Measurements from ENCODE around the gene PRDM11.

PRDM11 gene

DNA sequence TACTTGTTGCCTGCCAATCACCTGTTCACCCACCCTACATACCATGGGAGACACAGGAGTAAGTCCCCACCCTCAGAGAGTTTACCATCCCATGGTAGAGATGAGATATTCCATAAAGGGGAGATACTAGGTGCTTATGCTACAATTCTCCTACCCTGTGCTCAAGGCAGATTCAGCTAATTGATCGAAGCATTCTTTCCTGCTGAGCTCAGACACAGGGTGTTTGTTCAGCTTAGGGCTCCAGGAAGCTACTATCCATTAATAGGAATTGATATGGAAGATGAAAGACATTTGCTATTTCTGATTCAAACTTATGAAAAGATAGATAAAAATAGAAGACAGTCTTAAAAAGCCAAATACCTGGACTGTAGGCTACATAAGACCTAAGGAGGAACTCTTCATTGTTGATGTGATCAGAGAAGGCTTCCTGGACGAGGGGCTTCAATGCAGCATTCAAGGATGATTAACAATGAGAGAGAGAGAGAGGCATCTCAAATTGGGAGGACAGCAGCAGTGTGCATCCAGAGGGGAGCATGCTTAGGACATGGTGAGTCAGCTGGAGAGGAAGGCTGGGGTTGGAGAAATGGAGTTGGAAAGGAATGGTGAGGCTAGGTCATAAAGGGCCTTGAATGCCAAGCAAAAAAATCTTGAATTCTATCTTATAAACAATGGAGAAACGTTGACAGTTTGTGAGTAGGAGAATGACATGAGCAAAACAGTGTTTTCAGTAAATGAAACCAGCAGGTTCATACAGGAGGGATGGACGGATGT, 124.7 kb downstream of the PRDM11 start:
- no peak overlapping the region for H3K4me3 ChIP-seq (ENCODE audit: low read depth, low read length)
- DNase-seq (ENCODE audit: low read depth), result no peak

DNA sequence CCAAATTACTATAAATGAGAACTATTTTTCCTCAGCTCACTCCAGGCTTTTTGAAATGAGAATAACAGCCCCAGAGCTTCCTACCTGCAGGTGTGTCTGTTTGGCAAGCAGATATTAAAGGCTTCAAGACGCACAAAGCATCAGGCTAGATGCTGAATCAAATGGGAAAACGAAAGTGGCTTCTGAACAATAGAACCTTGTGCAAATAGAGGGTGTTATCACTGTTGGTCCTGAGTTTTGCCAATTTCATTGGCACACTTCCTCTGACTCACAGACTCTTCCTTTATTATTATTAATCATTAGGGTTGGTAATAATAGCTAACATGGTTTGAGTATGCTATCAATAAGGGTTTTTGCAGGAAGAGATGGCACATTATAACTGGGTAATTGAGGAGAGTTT, 126.3 kb downstream of the PRDM11 start:
- TF ChIP-seq, protein P1, sequence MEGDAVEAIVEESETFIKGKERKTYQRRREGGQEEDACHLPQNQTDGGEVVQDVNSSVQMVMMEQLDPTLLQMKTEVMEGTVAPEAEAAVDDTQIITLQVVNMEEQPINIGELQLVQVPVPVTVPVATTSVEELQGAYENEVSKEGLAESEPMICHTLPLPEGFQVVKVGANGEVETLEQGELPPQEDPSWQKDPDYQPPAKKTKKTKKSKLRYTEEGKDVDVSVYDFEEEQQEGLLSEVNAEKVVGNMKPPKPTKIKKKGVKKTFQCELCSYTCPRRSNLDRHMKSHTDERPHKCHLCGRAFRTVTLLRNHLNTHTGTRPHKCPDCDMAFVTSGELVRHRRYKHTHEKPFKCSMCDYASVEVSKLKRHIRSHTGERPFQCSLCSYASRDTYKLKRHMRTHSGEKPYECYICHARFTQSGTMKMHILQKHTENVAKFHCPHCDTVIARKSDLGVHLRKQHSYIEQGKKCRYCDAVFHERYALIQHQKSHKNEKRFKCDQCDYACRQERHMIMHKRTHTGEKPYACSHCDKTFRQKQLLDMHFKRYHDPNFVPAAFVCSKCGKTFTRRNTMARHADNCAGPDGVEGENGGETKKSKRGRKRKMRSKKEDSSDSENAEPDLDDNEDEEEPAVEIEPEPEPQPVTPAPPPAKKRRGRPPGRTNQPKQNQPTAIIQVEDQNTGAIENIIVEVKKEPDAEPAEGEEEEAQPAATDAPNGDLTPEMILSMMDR (IDR thresholded peaks at IDR 0.05; ENCODE audit: low read depth, low read length), result no peak
- TF ChIP-seq POLR2A (IDR thresholded peaks at IDR 0.05; ENCODE audit: extremely low read depth, insufficient read length) (no peak), MYC (IDR thresholded peaks at IDR 0.05; ENCODE audit: low read depth, low read length) (no peak)
- TF ChIP-seq, protein P2, sequence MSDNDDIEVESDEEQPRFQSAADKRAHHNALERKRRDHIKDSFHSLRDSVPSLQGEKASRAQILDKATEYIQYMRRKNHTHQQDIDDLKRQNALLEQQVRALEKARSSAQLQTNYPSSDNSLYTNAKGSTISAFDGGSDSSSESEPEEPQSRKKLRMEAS (IDR thresholded peaks at IDR 0.05; ENCODE audit: low read depth, low read length), result no peak
- DNase-seq (ENCODE audit: low read depth), result no peak
- no peak overlapping the region for H3K4me3 ChIP-seq (ENCODE audit: low read depth, low read length)

More for the DNA sequence above, 124.7 kb downstream of the PRDM11 start:
- TF ChIP-seq, protein P1 (IDR thresholded peaks at IDR 0.05; ENCODE audit: low read depth, low read length), result no peak
- TF ChIP-seq POLR2A (IDR thresholded peaks at IDR 0.05; ENCODE audit: extremely low read depth, insufficient read length) (no peak), MYC (IDR thresholded peaks at IDR 0.05; ENCODE audit: low read depth, low read length) (no peak)
- TF ChIP-seq, protein P2 (IDR thresholded peaks at IDR 0.05; ENCODE audit: low read depth, low read length), result no peak

DNA sequence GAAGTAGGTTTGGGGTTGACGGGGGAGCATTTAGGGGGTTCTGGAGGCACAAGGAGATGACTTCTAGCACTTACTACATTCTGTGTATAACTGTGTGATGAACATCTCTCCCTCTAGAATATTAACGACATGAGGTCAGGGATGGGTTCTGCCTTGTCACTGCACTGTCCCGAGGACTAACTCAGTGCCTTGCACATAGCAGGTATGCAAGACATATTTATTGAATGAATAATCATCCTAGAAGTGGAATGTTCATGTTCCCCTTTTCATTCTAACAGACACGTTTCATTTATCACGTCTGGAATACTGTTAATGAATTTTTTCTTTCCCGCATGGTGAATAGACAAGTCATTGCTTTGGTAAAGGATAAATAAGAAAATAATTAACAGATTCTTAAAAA, 127.1 kb downstream of the PRDM11 start:
- DNase-seq (ENCODE audit: low read depth), result no peak
- TF ChIP-seq, protein P2 (IDR thresholded peaks at IDR 0.05; ENCODE audit: low read depth, low read length), result no peak
- TF ChIP-seq, protein P1 (IDR thresholded peaks at IDR 0.05; ENCODE audit: low read depth, low read length), result no peak
- TF ChIP-seq POLR2A (IDR thresholded peaks at IDR 0.05; ENCODE audit: extremely low read depth, insufficient read length) (no peak), MYC (IDR thresholded peaks at IDR 0.05; ENCODE audit: low read depth, low read length) (no peak)
- H3K4me3 ChIP-seq (ENCODE audit: low read depth, low read length), result no peak overlapping the region

DNA sequence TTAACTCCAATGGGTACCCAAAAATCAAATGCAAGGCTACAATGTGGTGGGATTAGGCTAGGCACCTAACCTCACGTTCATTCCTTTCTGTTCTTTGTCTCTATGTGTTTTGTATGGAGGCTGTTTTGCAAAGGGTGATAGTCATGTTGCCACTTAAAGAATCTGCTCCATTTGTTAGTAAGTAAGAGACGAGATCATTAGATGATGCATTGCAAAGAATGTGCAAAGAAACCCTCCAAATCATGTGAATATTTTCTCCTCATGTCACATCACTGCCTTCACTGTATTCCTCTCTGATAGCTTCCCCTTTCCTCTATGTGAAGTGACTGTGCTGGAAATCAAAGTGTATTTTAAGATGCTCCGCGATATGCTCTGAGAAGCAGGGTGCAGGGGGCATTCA, 127.8 kb downstream of the PRDM11 start:
- DNase-seq (ENCODE audit: low read depth), result no peak
- no peak overlapping the region for H3K4me3 ChIP-seq (ENCODE audit: low read depth, low read length)
- TF ChIP-seq MYC (IDR thresholded peaks at IDR 0.05; ENCODE audit: low read depth, low read length), result no peak
- TF ChIP-seq, protein P2 (IDR thresholded peaks at IDR 0.05; ENCODE audit: low read depth, low read length), result no peak
- TF ChIP-seq, protein P1 (IDR thresholded peaks at IDR 0.05; ENCODE audit: low read depth, low read length), result no peak
- TF ChIP-seq POLR2A (IDR thresholded peaks at IDR 0.05; ENCODE audit: extremely low read depth, insufficient read length), result no peak

DNA sequence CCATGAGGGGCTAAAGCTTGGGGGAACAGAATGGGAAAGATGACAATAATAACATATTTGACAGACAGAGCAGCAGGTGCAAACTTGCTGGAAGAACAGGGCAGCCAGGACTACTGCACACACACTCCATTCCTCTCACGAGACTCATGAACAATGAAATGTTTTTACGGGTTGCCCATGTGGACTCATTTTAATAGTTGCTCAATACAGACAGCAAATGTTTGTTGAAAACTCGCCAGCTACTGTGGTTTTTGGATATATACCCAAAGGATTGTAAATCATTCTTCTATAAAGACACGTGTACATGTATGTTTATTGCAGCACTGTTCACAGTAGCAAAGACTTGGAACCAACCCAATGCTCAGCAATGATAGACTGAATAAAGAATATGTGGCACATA, 129.4 kb downstream of the PRDM11 start:
- TF ChIP-seq MYC (IDR thresholded peaks at IDR 0.05; ENCODE audit: low read depth, low read length) (no peak), POLR2A (IDR thresholded peaks at IDR 0.05; ENCODE audit: extremely low read depth, insufficient read length) (no peak)
- TF ChIP-seq, protein P1 (IDR thresholded peaks at IDR 0.05; ENCODE audit: low read depth, low read length), result no peak
- no peak overlapping the region for H3K4me3 ChIP-seq (ENCODE audit: low read depth, low read length)
- no peak for DNase-seq (ENCODE audit: low read depth)
